NCI-H1048 (cell line): ENCODE results near the gene BTG4.

Experiments used
- DNase-seq: peaks from one replicate; lab custom pipeline; 2025; lab: John Stamatoyannopoulos, UW

BTG4 gene

GRCh38 chr11:111512296-111513239, at the start of gene BTG4:
Gene BTG4, minus strand, starts transcription at chr11:111512386. Its CDS starts 13,610 bp downstream, at chr11:111498776.
- no peak for DNase-seq

GRCh38 chr11:111561791-111562325, 49.7 kb upstream of the BTG4 start:
- no peak for DNase-seq

- no peak for DNase-seq
These were observed 49.1 kb upstream of the BTG4 start for GRCh38 chr11:111561306-111561705.

DNA sequence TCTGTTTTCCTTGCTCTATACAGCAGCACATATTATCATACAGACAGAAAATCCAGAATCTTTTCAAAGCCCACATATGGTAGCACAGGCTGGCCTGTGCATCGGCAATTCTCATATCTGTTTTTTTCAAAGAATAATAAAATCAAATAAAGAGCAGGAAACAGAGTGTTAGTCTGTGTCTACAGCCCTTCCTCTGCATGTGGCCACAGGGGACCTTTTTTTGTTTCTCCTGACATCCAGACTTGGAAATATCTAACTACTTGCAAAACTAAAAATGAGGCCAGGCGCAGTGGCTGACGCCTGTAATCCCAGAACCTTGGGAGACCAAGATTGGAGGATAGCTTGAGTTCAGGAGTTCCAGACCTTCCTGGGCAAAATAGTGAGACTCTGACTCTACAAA, 48.6 kb upstream of the BTG4 start:
- no peak for DNase-seq

DNA sequence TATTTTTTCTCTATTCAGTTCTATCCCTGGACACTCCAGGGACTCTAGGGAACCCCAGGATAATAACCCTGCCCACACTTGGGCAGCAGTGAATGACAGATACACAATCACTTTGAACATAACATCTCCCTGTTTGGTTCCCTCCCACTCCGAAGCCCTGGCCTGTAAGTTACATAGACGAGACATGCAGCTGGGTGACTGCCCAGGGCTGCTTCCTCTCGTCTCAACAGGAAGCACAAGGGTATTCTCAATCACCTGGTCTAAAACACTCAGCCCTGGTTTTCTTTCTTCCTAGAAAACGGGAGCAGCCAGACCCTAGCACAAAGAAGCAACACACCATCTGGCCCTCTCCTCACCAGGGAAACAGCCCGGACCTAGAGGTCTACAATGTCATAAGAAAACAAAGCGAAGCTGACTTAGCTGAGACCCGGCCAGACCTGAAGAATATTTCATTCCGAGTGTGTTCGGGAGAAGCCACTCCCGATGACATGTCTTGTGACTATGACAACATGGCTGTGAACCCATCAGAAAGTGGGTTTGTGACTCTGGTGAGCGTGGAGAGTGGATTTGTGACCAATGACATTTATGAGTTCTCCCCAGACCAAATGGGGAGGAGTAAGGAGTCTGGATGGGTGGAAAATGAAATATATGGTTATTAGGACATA, 47.7 kb upstream of the BTG4 start:
- DNase-seq: no peak

DNA sequence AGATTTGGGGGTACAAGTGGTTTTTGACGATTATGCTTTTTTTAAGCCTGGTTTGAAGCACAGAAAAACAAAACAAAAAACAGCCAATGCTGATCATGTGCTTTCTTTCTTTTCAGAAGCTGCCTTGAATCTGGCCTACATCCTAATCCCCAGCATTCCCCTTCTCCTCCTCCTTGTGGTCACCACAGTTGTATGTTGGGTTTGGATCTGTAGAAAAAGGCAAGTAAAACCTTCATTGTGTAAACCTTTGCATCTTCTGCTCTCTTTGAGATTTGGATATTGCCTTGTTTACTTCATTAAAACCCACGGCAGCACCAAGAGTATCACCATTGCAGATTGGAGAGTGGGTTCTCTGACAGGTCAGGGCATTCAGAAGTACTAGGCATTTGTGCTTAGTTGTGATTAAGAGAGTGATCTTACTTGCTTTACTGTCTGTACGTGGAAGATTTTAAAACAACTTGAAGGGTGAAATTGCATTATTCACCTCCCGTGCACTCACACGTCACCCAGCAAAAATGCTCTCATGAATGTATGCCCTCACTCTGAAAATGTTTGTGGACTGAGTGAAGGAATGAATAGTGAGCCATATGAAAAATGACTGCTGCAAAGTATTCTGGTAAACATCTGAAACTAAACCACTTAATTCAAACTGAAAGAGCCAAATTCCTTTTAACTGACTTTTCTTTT, 45.4 kb upstream of the BTG4 start:
- DNase-seq: no peak

DNA sequence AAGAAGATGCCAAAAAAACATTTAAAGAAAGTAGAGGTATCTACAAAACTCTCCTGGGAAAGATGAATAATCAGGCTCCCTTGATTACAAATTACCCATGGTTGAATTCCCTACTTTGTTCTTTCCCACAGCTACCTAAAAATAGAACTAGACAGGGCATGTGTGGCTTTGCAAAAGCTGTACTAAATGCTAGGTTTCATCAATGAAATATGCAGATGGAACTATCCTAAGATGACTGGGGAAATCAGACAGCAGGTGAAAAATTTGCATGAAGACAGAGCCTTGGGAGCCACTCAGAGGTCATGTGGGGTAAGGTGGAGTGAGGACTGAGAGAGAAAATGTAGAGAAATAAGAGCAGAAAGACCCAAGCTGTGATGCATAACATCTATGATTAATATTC, 43.1 kb upstream of the BTG4 start:
- no peak for DNase-seq

- DNase-seq: no peak
These were observed 42.3 kb upstream of the BTG4 start for GRCh38 chr11:111554532-111554931.

DNA sequence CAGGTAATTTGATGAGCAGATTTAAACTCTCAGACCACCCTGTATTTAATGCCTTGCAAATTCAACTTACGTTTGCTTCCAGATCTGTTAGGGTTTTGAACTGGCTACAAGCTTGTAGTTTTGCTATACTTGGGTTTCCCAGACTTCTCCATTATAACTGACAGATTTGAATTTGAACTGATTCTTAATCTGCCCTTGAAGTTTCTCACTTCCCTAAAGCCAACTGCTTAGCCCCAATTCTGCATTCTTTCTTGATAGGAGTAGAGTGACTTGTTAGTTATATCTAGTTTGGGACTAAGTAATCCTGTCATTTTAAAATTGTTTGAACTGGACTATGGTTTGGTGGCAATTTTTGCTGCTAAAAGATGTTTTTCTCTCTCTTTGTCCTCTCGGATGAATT, 38.1 kb upstream of the BTG4 start:
- DNase-seq: no peak

- DNase-seq: no peak
These were observed 37.6 kb upstream of the BTG4 start for GRCh38 chr11:111549869-111550203.

DNA sequence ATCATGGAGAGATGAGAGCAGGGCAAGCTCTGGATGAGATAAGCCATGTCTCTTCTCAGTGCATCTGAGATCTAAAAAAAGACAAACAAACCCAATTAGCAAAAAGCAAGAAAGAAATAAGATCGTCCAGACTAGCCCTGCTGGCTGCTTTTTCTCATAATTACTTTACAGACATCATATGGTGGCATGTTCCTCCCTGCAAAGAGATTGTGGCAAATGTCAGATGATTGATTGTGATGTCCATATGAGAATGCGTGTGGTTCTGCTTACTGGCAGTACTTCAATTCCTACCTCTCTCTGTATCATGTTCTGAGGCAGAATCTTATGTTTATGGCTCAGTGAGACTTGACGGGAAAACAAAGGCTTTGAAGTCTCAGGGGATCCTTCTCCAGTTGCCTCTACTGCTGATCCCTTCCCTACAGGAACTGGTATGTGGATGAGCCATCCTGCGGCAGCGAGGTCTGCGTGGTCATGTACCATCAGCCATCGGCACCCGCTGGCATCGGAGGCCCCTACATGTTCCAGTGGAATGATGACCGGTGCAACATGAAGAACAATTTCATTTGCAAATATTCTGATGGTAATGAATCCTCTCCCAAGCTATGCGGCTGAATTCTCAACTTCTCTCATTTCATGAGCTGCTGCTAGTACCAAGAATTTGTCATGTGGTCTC, 37.1 kb upstream of the BTG4 start:
- no peak for DNase-seq

GRCh38 chr11:111548525-111548924, 36.3 kb upstream of the BTG4 start:
- no peak for DNase-seq

- DNase-seq: no peak
These were observed 30.6 kb upstream of the BTG4 start for GRCh38 chr11:111542606-111543275.

GRCh38 chr11:111541254-111542061, 29.3 kb upstream of the BTG4 start:
- DNase-seq: no peak

- DNase-seq: no peak
These were observed 28.7 kb upstream of the BTG4 start for GRCh38 chr11:111540937-111541253.

DNA sequence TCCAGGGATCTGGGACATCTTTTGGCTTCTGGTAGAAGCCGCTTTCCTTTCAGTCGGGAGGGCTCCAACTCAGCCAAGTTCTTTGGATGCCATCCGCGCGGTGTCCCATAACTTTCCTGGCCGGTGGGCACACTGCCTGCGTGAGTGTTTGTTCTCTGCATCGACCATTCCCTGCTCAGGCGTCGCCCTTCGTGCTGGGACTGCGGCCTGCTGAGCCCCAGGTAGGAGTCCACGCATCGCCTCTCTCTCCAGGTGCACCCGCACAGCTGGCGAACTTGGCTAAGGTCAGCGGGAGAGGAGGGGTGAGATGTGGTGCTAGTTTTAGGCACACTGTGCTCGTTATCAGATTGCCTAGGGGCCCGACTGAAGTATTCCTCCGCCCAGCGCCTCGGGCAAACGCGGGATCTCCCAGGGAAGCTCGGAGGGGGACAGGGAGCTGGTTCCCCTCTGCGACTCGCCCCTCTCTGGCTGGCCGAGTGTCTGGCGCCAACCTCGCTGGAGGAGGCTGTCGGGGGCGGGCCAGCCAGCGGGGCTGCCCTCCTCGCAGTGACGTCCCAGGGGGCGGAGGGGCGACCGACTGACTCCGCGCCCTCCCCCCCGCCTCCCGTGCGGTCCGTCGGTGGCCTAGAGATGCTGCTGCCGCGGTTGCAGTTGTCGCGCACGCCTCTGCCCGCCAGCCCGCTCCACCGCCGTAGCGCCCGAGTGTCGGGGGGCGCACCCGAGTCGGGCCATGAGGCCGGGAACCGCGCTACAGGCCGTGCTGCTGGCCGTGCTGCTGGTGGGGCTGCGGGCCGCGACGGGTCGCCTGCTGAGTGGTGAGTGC, 28.1 kb upstream of the BTG4 start, which contains the start of gene LAYN:
TSS of gene LAYN (plus strand) at position 607 of the 823 bp plus-strand sequence. CDS start at position 731, 124 bp downstream.
- DNase-seq: no peak

DNA sequence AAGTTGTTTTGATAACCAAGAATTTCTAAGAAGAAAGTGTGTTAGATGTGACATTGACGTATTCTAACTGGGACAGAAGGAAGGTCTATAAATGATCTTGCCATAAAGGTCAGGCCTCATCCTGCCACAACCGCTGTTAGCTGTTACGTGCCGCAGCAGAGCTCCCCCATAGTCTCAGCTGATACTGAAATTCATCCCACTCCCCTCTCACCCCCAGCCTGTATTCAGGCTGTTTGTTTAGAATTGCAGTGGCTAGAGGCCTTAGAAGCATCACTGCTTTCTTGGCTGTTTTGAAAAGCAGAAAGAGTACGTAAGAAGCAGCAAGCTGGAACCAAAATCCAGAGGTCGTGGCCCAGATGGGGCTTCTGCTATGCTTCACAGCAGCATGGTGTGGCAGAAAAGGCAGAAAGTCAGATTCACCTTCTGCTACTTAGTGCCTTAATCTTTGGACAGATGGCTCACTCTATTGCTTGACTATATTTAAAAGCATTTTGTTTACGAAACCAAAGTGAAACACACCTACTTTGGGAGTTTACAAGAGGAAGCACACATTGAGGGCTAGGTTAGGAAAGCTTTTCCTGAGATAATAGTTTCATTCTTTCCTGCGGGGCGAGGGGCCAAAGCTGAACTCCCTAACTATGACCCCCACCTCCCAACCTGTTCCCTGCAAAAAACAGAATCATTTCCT, 27.4 kb upstream of the BTG4 start:
- DNase-seq: no peak

DNA sequence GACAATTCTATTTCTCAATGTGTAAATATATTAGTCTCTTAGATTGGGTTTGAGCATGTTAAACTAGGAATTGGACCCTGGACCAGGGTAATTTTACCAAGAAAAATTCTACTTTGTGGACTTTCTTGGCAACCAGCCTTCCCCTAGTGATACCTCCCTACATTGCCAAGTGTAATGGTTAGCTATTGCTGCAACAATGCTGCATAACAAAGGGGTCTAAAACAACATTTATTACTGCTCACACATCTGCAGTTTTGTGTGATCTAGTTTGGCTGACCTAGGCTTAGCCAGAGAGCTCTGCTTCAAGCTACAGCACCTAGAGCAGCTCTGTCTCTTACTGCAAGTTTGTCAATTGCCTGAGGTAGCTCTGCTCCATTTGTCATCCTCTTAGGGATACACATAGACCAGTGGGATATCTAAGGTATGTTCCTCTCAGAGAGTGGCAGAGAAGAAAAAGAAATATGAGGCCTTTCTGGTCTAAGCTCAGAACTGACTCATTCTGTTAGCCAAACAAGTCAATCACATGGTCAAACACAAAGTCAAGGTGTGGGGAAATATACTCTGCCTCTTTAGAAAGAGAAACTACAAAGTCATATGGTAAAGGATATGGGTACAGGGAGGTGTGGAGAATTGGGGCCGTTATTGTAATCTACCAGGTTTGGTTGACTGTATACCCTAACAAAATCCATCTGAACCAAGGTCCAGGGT, 26.4 kb upstream of the BTG4 start:
- DNase-seq: no peak
